HCT116 (cell line): ENCODE measurements around the gene ACAP3. TPM values are rescaled to one million over a fixed set of nuclear protein-coding genes. Genes with fewer than 3 reads are reported as not detected.

Source experiments
- ATAC-seq: fragments of 200-7000 bp; cut with Tn5 transposase; 2 replicates; pipeline ENCODE4 v1.9.1; 2020; ENCODE audit warnings: mild to moderate bottlenecking, moderate library complexity
- BruUV-seq: library from RNA; stranded (reverse); fragments of 400-500 nt; replicated peaks from 2 replicates; lab custom pipeline; 2021; lab: Mats Ljungman, UMichigan
- CTCF ChIA-PET: fragments of 300-600 bp; sonication (Branson Sonifier 250); formaldehyde crosslinking; loops from one replicate; lab custom pipeline; 2021; ENCODE audit warnings: antibody characterized with exemption; lab: Charles Lee
- POLR2A ChIA-PET: fragments of 300-600, 350-600 bp; sonication (Branson Sonifier 250); formaldehyde crosslinking; loops from one replicate; lab custom pipeline; 2021; ENCODE audit warnings: antibody characterized with exemption; lab: Charles Lee
- RAD21 ChIA-PET, 2 experiments: fragments of 300-600 bp; sonication (Branson Sonifier 250); formaldehyde crosslinking; loops; one replicate each; lab custom pipeline; 2023; ENCODE audit warnings: low total read pairs in 2 of 2; ENCODE audit not compliant: uncharacterized antibody in 2 of 2, unreplicated experiment in 2 of 2, low non-redundant PET in 1 of 2; lab: Charles Lee
- DNase-seq: peaks from one replicate; pipeline ENCODE4 v3.0.0-alpha.2; 2010; ENCODE audit warnings: low read depth, low spot score
- H2AFZ ChIP-seq: fragments of 200-600 bp; shearing (Covaris generic), sonication (generic); 2 replicates; pipeline ENCODE4 v1.6.1; 2017; ENCODE audit warnings: low read depth, mixed run types, mixed read lengths, antibody characterized with exemption, low read length; ENCODE audit not compliant: poor library complexity, severe bottlenecking
- H3K27ac ChIP-seq: 2 replicates; pipeline ENCODE4 v1.5.1; 2012; ENCODE audit warnings: low read depth, low read length
- H3K27me3 ChIP-seq: fragments of 200-600 bp; sonication (generic); 2 replicates; pipeline ENCODE4 v1.6.1; 2016; ENCODE audit warnings: mixed run types, low read length, mixed read lengths; ENCODE audit not compliant: insufficient read depth
- H3K36me3 ChIP-seq, 2 experiments: fragments of 200-500 bp in 1 of 2; fragments of 200-600 bp in 1 of 2; sonication (Bioruptor generic) in 1 of 2; sonication (generic) in 1 of 2; 2 replicates each; pipeline versions ENCODE4 v1.5.1 to v1.6.1; 2014 to 2016; ENCODE audit warnings: low read length in 2 of 2, inconsistent platforms in 1 of 2, mixed read lengths in 1 of 2, mixed run types in 1 of 2; ENCODE audit not compliant: insufficient read depth in 2 of 2, control insufficient read depth in 1 of 2
- H3K4me1 ChIP-seq, 2 experiments: fragments of 200-600 bp in 1 of 2; sonication (generic) in 1 of 2; 2 replicates each; pipeline versions ENCODE4 v1.5.1 to v1.6.1; 2012 to 2017; ENCODE audit warnings: low read length in 2 of 2, inconsistent platforms in 1 of 2, mild to moderate bottlenecking in 1 of 2, mixed read lengths in 1 of 2, mixed run types in 1 of 2, moderate library complexity in 1 of 2; ENCODE audit not compliant: insufficient read depth in 2 of 2, control insufficient read depth in 1 of 2
- H3K4me2 ChIP-seq: fragments of 200-600 bp; sonication (generic); 2 replicates; pipeline ENCODE4 v1.6.1; 2017; ENCODE audit warnings: mixed run types, low read length, mixed read lengths
- H3K4me3 ChIP-seq, 2 experiments: fragments of 200-600 bp in 1 of 2; sonication (generic) in 1 of 2; replicated peaks in 1 of 2; 2 replicates each; pipeline ENCODE4 v1.5.1; 2011 to 2016; ENCODE audit warnings: low read length in 2 of 2, control low read depth in 1 of 2, low read depth in 1 of 2, mild to moderate bottlenecking in 1 of 2, mixed read lengths in 1 of 2, mixed run types in 1 of 2
- H3K79me2 ChIP-seq: fragments of 200-600 bp; sonication (generic); 2 replicates; pipeline ENCODE4 v1.6.1; 2017; ENCODE audit warnings: mild to moderate bottlenecking, mixed run types, low read length, moderate library complexity, mixed read lengths; ENCODE audit not compliant: insufficient read depth
- H3K9ac ChIP-seq: fragments of 200-600 bp; sonication (generic); 2 replicates; pipeline ENCODE4 v1.6.1; 2016; ENCODE audit warnings: low read length, mixed read lengths
- H3K9me2 ChIP-seq: fragments of 200-600 bp; sonication (generic), shearing (Covaris generic); 2 replicates; pipeline ENCODE4 v1.6.1; 2017; ENCODE audit warnings: mixed run types, mild to moderate bottlenecking, moderate library complexity; ENCODE audit not compliant: insufficient read depth
- H3K9me3 ChIP-seq, 2 experiments: fragments of 200-500 bp in 1 of 2; fragments of 200-600 bp in 1 of 2; sonication (Bioruptor generic) in 1 of 2; sonication (generic) in 1 of 2; 2 replicates each; pipeline ENCODE4 v1.6.1; 2014 to 2017; ENCODE audit warnings: low read length in 2 of 2, mixed read lengths in 2 of 2, inconsistent platforms in 1 of 2, low read depth in 1 of 2, mild to moderate bottlenecking in 1 of 2, mixed run types in 1 of 2, moderate library complexity in 1 of 2; ENCODE audit not compliant: control insufficient read depth in 1 of 2, insufficient read depth in 1 of 2
- H4K20me1 ChIP-seq: fragments of 200-600 bp; sonication (generic), shearing (Covaris generic); 2 replicates; pipeline ENCODE4 v1.6.1; 2017; ENCODE audit warnings: mixed run types, mild to moderate bottlenecking, moderate library complexity; ENCODE audit not compliant: insufficient read depth
- ATF3 ChIP-seq: IDR thresholded peaks from 2 replicates; pipeline ENCODE4 v1.6.1; 2012
- POLR2A ChIP-seq: IDR thresholded peaks from 2 replicates; pipeline ENCODE4 v1.7.0; 2011; ENCODE audit warnings: borderline replicate concordance; ENCODE audit not compliant: insufficient read depth, insufficient read length; ENCODE audit errors: extremely low read depth
- POLR2AphosphoS5 ChIP-seq: IDR thresholded peaks from 2 replicates; pipeline ENCODE4 v1.6.1; 2011; ENCODE audit warnings: mild to moderate bottlenecking, low read depth, low read length, moderate library complexity
- RAD21 ChIP-seq: IDR thresholded peaks from 2 replicates; pipeline ENCODE4 v1.6.1; 2012; ENCODE audit warnings: low read depth, mild to moderate bottlenecking
- SIN3A ChIP-seq: IDR thresholded peaks from 2 replicates; pipeline ENCODE4 v1.6.1; 2012; ENCODE audit warnings: low read depth
- SP1 ChIP-seq: IDR thresholded peaks from 2 replicates; pipeline ENCODE4 v1.6.1; 2012; ENCODE audit warnings: low read depth
- ZBTB33 ChIP-seq: IDR thresholded peaks from 2 replicates; pipeline ENCODE4 v1.6.1; 2011; ENCODE audit warnings: mild to moderate bottlenecking, low read length, moderate library complexity; ENCODE audit not compliant: insufficient replicate concordance; ENCODE audit errors: extremely low read depth
- ZFX ChIP-seq: fragments of 450-650 bp; IDR thresholded peaks from 2 replicates; pipeline ENCODE4 v1.6.1; 2017
- intact Hi-C: fragments of 100-400 bp; cut with micrococcal nuclease; formaldehyde crosslinking; loops from 2 replicates; pipeline ENCODE4 v1.10.0; 2022
- total RNA-seq: library from RNA; stranded (reverse); gene quantifications from one replicate; pipeline ENCODE4 v1.2.1, GENCODE V29; 2021; ENCODE audit not compliant: unreplicated experiment

ACAP3 gene
- total RNA-seq, 1 experiment from 2014 or later = 38.8 TPM

GRCh38 chr1:1325288-1326074 lies 17.8 kb upstream of the ACAP3 start:
- Histone ChIP-seq H3K4me1 (peaks cover 13 to 22% of the 10 kb centered on the region in 2 experiments), H3K9me2 (no peaks in the 10 kb centered on the region), H3K36me3 (peaks cover 0 to 4% of the 10 kb centered on the region in 2 experiments; a peak in 2 of 4 replicates), H3K27ac (peak overlapping the region; percentile 80), H3K79me2 (peaks cover 53% of the 10 kb centered on the region), H3K9me3 (no peaks in the 10 kb centered on the region), H3K4me3 (peak overlapping the region; percentile 69 to 87), H4K20me1 (peaks cover 4% of the 10 kb centered on the region; the same call in 1 of the 2 replicates), H3K4me2 (peak overlapping the region; percentile 76), H3K27me3 (no peaks in the 10 kb centered on the region), H3K9ac (peak overlapping the region; percentile 96), H2AFZ (no peak overlapping the region)
- BruUV-seq = no TSS peak
- RAD21 ChIA-PET = no interaction called here
- no peak for TF ChIP-seq RAD21
- TF ChIP-seq ZFX = no peak
- no peak for TF ChIP-seq POLR2A
- no peak for TF ChIP-seq POLR2AphosphoS5
- no peak; the same call in 1 of the 2 replicates for TF ChIP-seq SP1
- TF ChIP-seq ZBTB33 = no peak
- TF ChIP-seq SIN3A = 0 out of 2 replicates have a peak, but pooled peaks have one; percentile 14
- TF ChIP-seq ATF3 = no peak
- ATAC-seq (0 out of 2 replicates have a peak, but pooled peaks have one; percentile 4), DNase-seq (no peak)
- CTCF ChIA-PET = no interaction called here
- POLR2A ChIA-PET = no interaction called here
- intact Hi-C loops = no loop called here
